Natural killer cell (primary cell): ENCODE results near the gene PLEKHF1. TPM values are rescaled to one million over a fixed set of nuclear protein-coding genes. Genes with fewer than 3 reads are reported as not detected.

Source experiments
- ATAC-seq, 3 donors: fragments of 150-1000 bp in 2 of 3; fragments of 200-7000 bp in 1 of 3; cut with Tn5 transposase; 1 replicate in 1 of 3; 2 replicates in 2 of 3; pipeline ENCODE4 v1.10.0; 2021; ENCODE audit warnings: mild to moderate bottlenecking in 2 of 3, moderate library complexity in 2 of 3
- DNase-seq, 2 donors: peaks; one replicate each; pipeline versions ENCODE4 v3.0.0 to v3.0.0-alpha.2; 2013 to 2021; ENCODE audit warnings: mixed read lengths in 1 of 2
- H3K27ac ChIP-seq: one replicate; pipeline ENCODE4 v1.5.1; 2013; ENCODE audit warnings: mild to moderate bottlenecking, low read length
- H3K27me3 ChIP-seq: one replicate; pipeline ENCODE4 v1.6.1; 2013; ENCODE audit warnings: low read length; ENCODE audit not compliant: control insufficient read depth, insufficient read depth
- H3K36me3 ChIP-seq: one replicate; pipeline ENCODE4 v1.6.1; 2013; ENCODE audit warnings: low read length; ENCODE audit not compliant: control insufficient read depth, insufficient read depth
- H3K4me1 ChIP-seq: one replicate; pipeline ENCODE4 v1.6.1; 2013; ENCODE audit warnings: low read length; ENCODE audit not compliant: control insufficient read depth, insufficient read depth
- H3K4me3 ChIP-seq: one replicate; pipeline ENCODE4 v1.5.1; 2013; ENCODE audit warnings: low read length
- H3K9me3 ChIP-seq: one replicate; pipeline ENCODE4 v1.6.1; 2013; ENCODE audit warnings: low read length; ENCODE audit not compliant: control insufficient read depth, insufficient read depth
- H3K27ac Mint-ChIP-seq, 2 donors: one replicate each; pipeline ENCODE4 v1.8.0; 2022; ENCODE audit warnings: mild to moderate bottlenecking in 2 of 2, mixed read lengths in 2 of 2, moderate library complexity in 1 of 2
- H3K27me3 Mint-ChIP-seq, 2 donors: one replicate each; pipeline ENCODE4 v1.8.0; 2022; ENCODE audit warnings: low read depth in 2 of 2, mixed read lengths in 2 of 2
- H3K36me3 Mint-ChIP-seq: one replicate; pipeline ENCODE4 v1.8.0; 2022; ENCODE audit warnings: mixed read lengths
- H3K4me1 Mint-ChIP-seq, 2 donors: one replicate each; pipeline ENCODE4 v1.8.0; 2022; ENCODE audit warnings: mixed read lengths in 2 of 2
- H3K4me3 Mint-ChIP-seq: one replicate; pipeline ENCODE4 v1.8.0; 2022; ENCODE audit warnings: mild to moderate bottlenecking, moderate library complexity, mixed read lengths
- H3K9me3 Mint-ChIP-seq, 2 donors: one replicate each; pipeline ENCODE4 v1.8.0; 2022; ENCODE audit warnings: mixed read lengths in 2 of 2
- CTCF ChIP-seq: fragments of 200-600 bp; IDR thresholded peaks from one replicate; pipeline ENCODE4 v1.8.0; 2022; ENCODE audit warnings: antibody characterized with exemption
- WGBS: methylation state at CpG from one replicate; pipeline ENCODE4 v1.1.7; 2013; ENCODE audit warnings: missing lambda C conversion rate; ENCODE audit not compliant: insufficient coverage; 5-methylcytosine and 5-hydroxymethylcytosine counted together
- intact Hi-C: fragments of 100-400 bp; cut with micrococcal nuclease; formaldehyde crosslinking; loops from one replicate; pipeline ENCODE4 v1.14.2; 2022
- total RNA-seq, 4 donors: library from RNA; stranded (reverse); fragments of 120-200 nt in 1 of 4; gene quantifications; one replicate each; pipeline versions ENCODE4 v1.2.3 to v1.2.4, GENCODE V29; 2013 to 2022

PLEKHF1 gene
- total RNA-seq, 3 donors from 2014 or later (not counting 1 experiment from before 2014, with no cell fraction given): 53.0 to 81.8 (median 53.8) TPM

- Histone ChIP-seq H3K4me3 (no peak overlapping the region), H3K27me3 (no peaks in the 10 kb centered on the region), H3K9me3 (no peaks in the 10 kb centered on the region), H3K36me3 (peaks cover 5% of the 10 kb centered on the region), H3K4me1 (peaks cover 59% of the 10 kb centered on the region), H3K27ac (no peak overlapping the region)
- no peak for TF ChIP-seq CTCF
- Mint-ChIP-seq H3K9me3 (no peaks in the 10 kb centered on the region), H3K27me3 (no peaks in the 10 kb centered on the region), H3K27ac (peak overlapping the region; percentile 65 to 96), H3K4me3 (peak overlapping the region; percentile 73), H3K36me3 (no peaks in the 10 kb centered on the region), H3K4me1 (peaks cover 49 to 62% of the 10 kb centered on the region in 2 donors)
- ATAC-seq (peak in 2 of 3 donors; percentile 24 to 48), DNase-seq (peak; percentile 31 to 46)
- intact Hi-C loops: loop anchor here (5.0 kb wide), 1 partner anchor 46 kb away; the partner anchor contains the start of gene PLEKHF1
- WGBS: 24% methylated on average over 15 of the region's 15 CpGs
Measured at GRCh38 chr19:29620931-29621351, 44.3 kb upstream of the PLEKHF1 start.

GRCh38 chr19:29622166-29623070 is 42.8 kb upstream of the PLEKHF1 start:
- Mint-ChIP-seq H3K36me3 (no peaks in the 10 kb centered on the region), H3K4me3 (peak overlapping the region; percentile 73), H3K27me3 (no peaks in the 10 kb centered on the region), H3K27ac (peak overlapping the region; percentile 65 to 96), H3K9me3 (no peaks in the 10 kb centered on the region), H3K4me1 (peaks cover 49 to 59% of the 10 kb centered on the region in 2 donors)
- intact Hi-C loops: loop anchor here (2.0 to 5.0 kb wide), 2 partner anchors 45 to 58 kb away; partner anchors contain the start of gene PLEKHF1
- no peaks in the 10 kb centered on the region for H3K9me3 ChIP-seq
- 43% methylated on average over 20 of the region's 23 CpGs for WGBS
- DNase-seq: peak; percentile 46 to 65
- H3K4me3 ChIP-seq: no peak overlapping the region
- no peaks in the 10 kb centered on the region for H3K36me3 ChIP-seq
- H3K4me1 ChIP-seq: peaks cover 61% of the 10 kb centered on the region
- peak; percentile 74 to 79 (median 78) for ATAC-seq
- H3K27me3 ChIP-seq: no peaks in the 10 kb centered on the region
- H3K27ac ChIP-seq: peak overlapping the region; percentile 50
- no peak for TF ChIP-seq CTCF

GRCh38 chr19:29623726-29624488 is 41.4 kb upstream of the PLEKHF1 start:
- H3K27me3 Mint-ChIP-seq: no peaks in the 10 kb centered on the region
- no peaks in the 10 kb centered on the region for H3K27me3 ChIP-seq
- peak overlapping the region; percentile 88 to 96 for H3K27ac Mint-ChIP-seq
- H3K9me3 ChIP-seq: no peaks in the 10 kb centered on the region
- TF ChIP-seq CTCF: no peak
- peak overlapping the region; percentile 59 for H3K27ac ChIP-seq
- no peaks in the 10 kb centered on the region for H3K36me3 Mint-ChIP-seq
- H3K4me1 Mint-ChIP-seq: peaks cover 49 to 68% of the 10 kb centered on the region in 2 donors
- ATAC-seq: peak; percentile 20 to 69 (median 52)
- 66% methylated on average over 18 of the region's 18 CpGs for WGBS
- no peaks in the 10 kb centered on the region for H3K9me3 Mint-ChIP-seq
- intact Hi-C loops: loop anchor here (2.0 to 5.0 kb wide), 2 partner anchors 43 to 57 kb away; partner anchors contain the start of gene PLEKHF1
- H3K4me1 ChIP-seq: peaks cover 76% of the 10 kb centered on the region
- no peak overlapping the region for H3K4me3 ChIP-seq
- H3K36me3 ChIP-seq: no peaks in the 10 kb centered on the region
- peak overlapping the region; percentile 82 for H3K4me3 Mint-ChIP-seq
- peak in 1 of 2 donors; percentile 55 for DNase-seq
